IMR-90 (cell line): ENCODE results near the gene KRT1. TPM values are rescaled to one million over a fixed set of nuclear protein-coding genes. Genes with fewer than 3 reads are reported as not detected.

Experiments used
- ATAC-seq: fragments of 200-7000 bp; cut with Tn5 transposase; 2 replicates; pipeline ENCODE4 v1.9.1; 2020; ENCODE audit warnings: low read depth, mild to moderate bottlenecking, moderate library complexity
- BruUV-seq: library from RNA; stranded (reverse); fragments of 400-500 nt; replicated peaks from 2 replicates; lab custom pipeline; 2021; lab: Mats Ljungman, UMichigan
- CTCF ChIA-PET: fragments of 300-600 bp; formaldehyde crosslinking; extraction: SDS; loops from one replicate; lab custom pipeline; 2021; ENCODE audit warnings: antibody characterized with exemption; lab: Yijun Ruan, JAX
- POLR2A ChIA-PET: fragments of 300-600 bp; sonication (Branson Sonifier 250); formaldehyde crosslinking; loops from one replicate; lab custom pipeline; 2022; ENCODE audit warnings: antibody characterized with exemption; ENCODE audit not compliant: unreplicated experiment; lab: Charles Lee
- DNase-seq: peaks from one replicate; pipeline ENCODE4 v3.0.0; 2013
- H2AFZ ChIP-seq: replicated peaks from 2 replicates; pipeline ENCODE3; 2013; ENCODE audit warnings: low read length, mild to moderate bottlenecking; ENCODE audit not compliant: poor library complexity
- H2AK5ac ChIP-seq: 2 replicates; pipeline ENCODE4 v1.6.1; 2013; ENCODE audit warnings: low read depth, low read length, inconsistent platforms
- H2AK9ac ChIP-seq: replicated peaks from 2 replicates; pipeline ENCODE3; 2013; ENCODE audit warnings: mild to moderate bottlenecking, low read depth, low read length, moderate library complexity; ENCODE audit not compliant: poor library complexity
- H2BK120ac ChIP-seq: 2 replicates; pipeline ENCODE4 v1.6.1; 2013; ENCODE audit warnings: low read depth, low read length, inconsistent platforms
- H2BK15ac ChIP-seq: 3 replicates; pipeline ENCODE4 v1.6.1; 2013; ENCODE audit warnings: low read depth, low read length, inconsistent platforms
- H2BK20ac ChIP-seq: 2 replicates; pipeline ENCODE4 v1.6.1; 2013; ENCODE audit warnings: low read depth, mild to moderate bottlenecking, inconsistent platforms, low read length, moderate library complexity
- H2BK5ac ChIP-seq: 2 replicates; pipeline ENCODE4 v1.6.1; 2013; ENCODE audit warnings: mild to moderate bottlenecking, low read depth, low read length, inconsistent platforms; ENCODE audit not compliant: poor library complexity, severe bottlenecking
- H3K14ac ChIP-seq: replicated peaks from 2 replicates; pipeline ENCODE4 v1.6.1; 2013; ENCODE audit warnings: low read depth, low read length, inconsistent platforms
- H3K18ac ChIP-seq: 2 replicates; pipeline ENCODE4 v1.6.1; 2013; ENCODE audit warnings: low read depth, low read length, control low read depth
- H3K23ac ChIP-seq: 2 replicates; pipeline ENCODE4 v1.6.1; 2013; ENCODE audit warnings: low read depth, low read length, inconsistent platforms
- H3K27ac ChIP-seq: 2 replicates; pipeline ENCODE4 v1.5.1; 2013; ENCODE audit warnings: mild to moderate bottlenecking, control low read depth, low read length; ENCODE audit not compliant: insufficient read depth
- H3K27me3 ChIP-seq: 2 replicates; pipeline ENCODE4 v1.6.1; 2013; ENCODE audit warnings: low read length; ENCODE audit not compliant: control insufficient read depth, insufficient read depth
- H3K36me3 ChIP-seq: 2 replicates; pipeline ENCODE4 v1.6.1; 2013; ENCODE audit warnings: low read length, mixed read lengths; ENCODE audit not compliant: control insufficient read depth, insufficient read depth
- H3K4ac ChIP-seq: 2 replicates; pipeline ENCODE4 v1.6.1; 2013; ENCODE audit warnings: low read depth, low read length, inconsistent platforms
- H3K4me1 ChIP-seq: 2 replicates; pipeline ENCODE4 v1.6.1; 2013; ENCODE audit warnings: low read length, mixed read lengths; ENCODE audit not compliant: control insufficient read depth, insufficient read depth
- H3K4me2 ChIP-seq: 2 replicates; pipeline ENCODE4 v1.6.1; 2013; ENCODE audit warnings: low read depth, mild to moderate bottlenecking, control low read depth, low read length, moderate library complexity
- H3K4me3 ChIP-seq: 2 replicates; pipeline ENCODE4 v1.5.1; 2013; ENCODE audit warnings: low read depth, mild to moderate bottlenecking, control low read depth, low read length, moderate library complexity; ENCODE audit not compliant: insufficient read depth
- H3K56ac ChIP-seq: 2 replicates; pipeline ENCODE4 v1.6.1; 2013; ENCODE audit warnings: low read length, inconsistent platforms; ENCODE audit not compliant: insufficient read depth; ENCODE audit errors: extremely low read depth
- H3K79me1 ChIP-seq, 2 experiments: 2 replicates each; pipeline ENCODE4 v1.6.1; 2013; ENCODE audit warnings: low read length in 2 of 2, inconsistent platforms in 1 of 2, low read depth in 1 of 2
- H3K9ac ChIP-seq: 2 replicates; pipeline ENCODE4 v1.6.1; 2013; ENCODE audit warnings: low read depth, low read length, control low read depth
- H3K9me1 ChIP-seq: 2 replicates; pipeline ENCODE4 v1.6.1; 2013; ENCODE audit warnings: low read length, inconsistent platforms; ENCODE audit not compliant: insufficient read depth
- H3K9me3 ChIP-seq: 2 replicates; pipeline ENCODE4 v1.6.1; 2013; ENCODE audit warnings: low read length; ENCODE audit not compliant: control insufficient read depth, insufficient read depth
- H4K20me1 ChIP-seq: 2 replicates; pipeline ENCODE4 v1.6.1; 2013; ENCODE audit warnings: low read length, inconsistent platforms; ENCODE audit not compliant: insufficient read depth
- H4K5ac ChIP-seq: 2 replicates; pipeline ENCODE4 v1.6.1; 2013; ENCODE audit warnings: mild to moderate bottlenecking, low read depth, low read length, control low read depth
- H4K8ac ChIP-seq, 2 experiments: 2 replicates each; pipeline ENCODE4 v1.6.1; 2013; ENCODE audit warnings: low read depth in 2 of 2, low read length in 2 of 2, control low read depth in 1 of 2, inconsistent platforms in 1 of 2
- H4K91ac ChIP-seq: 2 replicates; pipeline ENCODE4 v1.6.1; 2013; ENCODE audit warnings: low read depth, low read length, inconsistent platforms; ENCODE audit not compliant: insufficient read depth
- BHLHE40 ChIP-seq: fragments of 150-350 bp; IDR thresholded peaks from 2 replicates; pipeline ENCODE4 v1.6.1; 2016; ENCODE audit warnings: mild to moderate bottlenecking, low read depth, low read length
- CHD1 ChIP-seq: IDR thresholded peaks from 2 replicates; pipeline ENCODE4 v1.6.1; 2012; ENCODE audit warnings: low read depth, low read length, improper control_type of control experiment
- FOS ChIP-seq: fragments of 150-350 bp; IDR thresholded peaks from 2 replicates; pipeline ENCODE4 v1.6.1; 2016; ENCODE audit warnings: low read depth, low read length
- MXI1 ChIP-seq: IDR thresholded peaks from 2 replicates; pipeline ENCODE4 v1.6.1; 2012; ENCODE audit warnings: low read depth, mild to moderate bottlenecking, low read length, moderate library complexity, borderline replicate concordance
- NFE2L2 ChIP-seq: fragments of 150-350 bp; IDR thresholded peaks from 2 replicates; pipeline ENCODE4 v1.6.1; 2016; ENCODE audit warnings: low read depth, mild to moderate bottlenecking, low read length
- SMC3 ChIP-seq: fragments of 150-350 bp; IDR thresholded peaks from 2 replicates; pipeline ENCODE4 v1.6.1; 2016; ENCODE audit warnings: low read depth, mild to moderate bottlenecking, antibody characterized with exemption, low read length, moderate library complexity
- dilution Hi-C: fragments of 300-500 bp; cut with HindIII; formaldehyde crosslinking; loops from one replicate; pipeline ENCODE4 v1.14.3; 2018; ENCODE audit warnings: low sequenced_read_pairs; ENCODE audit not compliant: unreplicated experiment
- in situ Hi-C: fragments of 300-500 bp; cut with MboI; formaldehyde crosslinking; loops from 3 replicates; pipeline ENCODE4 v1.14.3; 2019; ENCODE audit warnings: low sequenced_read_pairs, inconsistent platforms, mixed read lengths
- intact Hi-C: fragments of 100-400 bp; cut with micrococcal nuclease; formaldehyde crosslinking; loops from 2 replicates; pipeline ENCODE4 v1.10.0; 2022
- polyA plus RNA-seq, 3 experiments: library from polyadenylated mRNA; depleted of rRNA; stranded (reverse); fragments of >200 nt; gene quantifications; 2 replicates each; pipeline ENCODE4 v1.2.3, GENCODE V29; 2012; ENCODE audit warnings: low replicate concordance in 1 of 3
- total RNA-seq: library from RNA; depleted of rRNA; stranded (reverse); fragments of >200 nt; gene quantifications from 2 replicates; pipeline ENCODE4 v1.2.3, GENCODE V29; 2012

KRT1 gene
- total and polyA plus RNA-seq, 2 of the 4 experiments (the other 2 are of a cell fraction) = not detected

DNA sequence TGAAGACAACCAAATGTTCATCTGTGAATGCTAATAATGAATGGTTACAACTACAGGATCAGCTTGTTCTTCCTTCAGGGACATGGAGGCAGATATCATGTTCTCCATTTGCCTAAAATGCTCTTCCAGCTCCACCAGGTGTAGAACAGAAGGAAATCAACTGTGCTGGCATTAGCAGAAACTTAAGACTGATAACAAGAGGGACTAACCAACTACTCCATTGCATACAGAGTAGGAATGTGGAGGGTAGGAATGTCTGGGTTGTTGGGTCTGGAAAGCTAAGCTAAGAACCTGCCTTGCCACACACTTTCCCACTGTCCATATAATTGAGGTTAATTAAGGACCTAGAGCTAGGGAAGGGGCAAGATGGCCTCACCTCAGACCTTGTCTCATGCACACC lies 16.8 kb downstream of the KRT1 start:
- H2AK9ac ChIP-seq = no peak overlapping the region
- no peak overlapping the region for H3K18ac ChIP-seq
- no peak overlapping the region for H2BK15ac ChIP-seq
- ATAC-seq (no peak), DNase-seq (no peak)
- no peaks in the 10 kb centered on the region for H3K4me1 ChIP-seq
- H2BK5ac ChIP-seq = no peak overlapping the region
- no peak overlapping the region for H2AFZ ChIP-seq
- H3K27ac ChIP-seq = no peak overlapping the region
- H4K8ac ChIP-seq = no peak overlapping the region
- no peaks in the 10 kb centered on the region for H4K20me1 ChIP-seq
- no peak overlapping the region for H3K23ac ChIP-seq
- no peak overlapping the region for H2AK5ac ChIP-seq
- peaks cover 17% of the 10 kb centered on the region for H3K27me3 ChIP-seq
- H3K79me1 ChIP-seq = no peaks in the 10 kb centered on the region
- H2BK120ac ChIP-seq = no peak overlapping the region
- H3K4ac ChIP-seq = no peak overlapping the region
- intact Hi-C loops (no loop called here), dilution Hi-C loops (no loop called here), in situ Hi-C loops (no loop called here)
- no peaks in the 10 kb centered on the region for H3K36me3 ChIP-seq
- no peak overlapping the region for H3K4me3 ChIP-seq
- H3K9me1 ChIP-seq = no peaks in the 10 kb centered on the region
- ChIA-PET CTCF (no interaction called here), POLR2A (no interaction called here)
- no peak overlapping the region for H3K56ac ChIP-seq
- BruUV-seq = no TSS peak
- no peaks in the 10 kb centered on the region for H3K9me3 ChIP-seq
- H3K9ac ChIP-seq = no peak overlapping the region
- H4K5ac ChIP-seq = no peak overlapping the region
- H4K91ac ChIP-seq = no peak overlapping the region
- TF ChIP-seq CHD1 (no peak), BHLHE40 (no peak), MXI1 (no peak), SMC3 (no peak), FOS (no peak), NFE2L2 (no peak)
- no peak overlapping the region for H3K14ac ChIP-seq
- H2BK20ac ChIP-seq = no peak overlapping the region
- H3K4me2 ChIP-seq = no peak overlapping the region
